CD8-positive, alpha-beta memory T cell (primary cell): ENCODE results near the gene FAM219A. TPM values are rescaled to one million over a fixed set of nuclear protein-coding genes. Genes with fewer than 3 reads are reported as not detected.
A peak's percentile ranks its signal among the peaks of the same experiment; 100 is the strongest.

Source experiments
- CTCF ChIA-PET: fragments of 350-600 bp; sonication (Branson Sonifier 250); formaldehyde crosslinking; loops from one replicate; lab custom pipeline; 2021; ENCODE audit warnings: antibody characterized with exemption; lab: Charles Lee
- POLR2A ChIA-PET: fragments of 350-600 bp; sonication (Branson Sonifier 250); formaldehyde crosslinking; loops from one replicate; lab custom pipeline; 2021; ENCODE audit warnings: antibody characterized with exemption; lab: Charles Lee
- DNase-seq, 5 donors: peaks; one replicate each; pipeline versions ENCODE4 v3.0.0 to v3.0.0-alpha.2; 2020 to 2022; ENCODE audit warnings: mixed read lengths in 1 of 5
- H3K27ac ChIP-seq: one replicate; pipeline ENCODE4 v1.7.0; 2013; ENCODE audit warnings: low read depth, mild to moderate bottlenecking, low read length, moderate library complexity
- H3K27me3 ChIP-seq: 2 replicates; pipeline ENCODE4 v1.7.0; 2013; ENCODE audit warnings: low read length, mild to moderate bottlenecking; ENCODE audit not compliant: insufficient read depth, poor library complexity, severe bottlenecking
- H3K36me3 ChIP-seq: 2 replicates; pipeline ENCODE4 v1.7.0; 2013; ENCODE audit warnings: mild to moderate bottlenecking, low read length, moderate library complexity; ENCODE audit not compliant: insufficient read depth
- H3K4me1 ChIP-seq: 2 replicates; pipeline ENCODE4 v1.7.0; 2013; ENCODE audit warnings: mild to moderate bottlenecking, low read length, moderate library complexity; ENCODE audit not compliant: insufficient read depth
- H3K4me3 ChIP-seq: 2 replicates; pipeline ENCODE4 v1.7.0; 2013; ENCODE audit warnings: mild to moderate bottlenecking, low read length
- H3K9me3 ChIP-seq: 2 replicates; pipeline ENCODE4 v1.7.0; 2013; ENCODE audit warnings: mild to moderate bottlenecking, low read length
- H3K27ac Mint-ChIP-seq, 8 donors: one replicate each; pipeline ENCODE4 v1.8.0; 2020 to 2021; ENCODE audit warnings: mixed read lengths in 8 of 8, mild to moderate bottlenecking in 6 of 8, inconsistent platforms in 3 of 8, moderate library complexity in 3 of 8
- H3K27me3 Mint-ChIP-seq, 2 donors: one replicate each; pipeline ENCODE4 v1.8.0; 2020 to 2021; ENCODE audit warnings: mixed read lengths in 2 of 2, mild to moderate bottlenecking in 1 of 2, moderate library complexity in 1 of 2
- H3K36me3 Mint-ChIP-seq, 3 donors: one replicate each; pipeline ENCODE4 v1.8.0; 2020 to 2021; ENCODE audit warnings: mixed read lengths in 3 of 3, inconsistent platforms in 1 of 3, mild to moderate bottlenecking in 1 of 3
- H3K4me1 Mint-ChIP-seq, 3 donors: one replicate each; pipeline ENCODE4 v1.8.0; 2020 to 2021; ENCODE audit warnings: mixed read lengths in 3 of 3, inconsistent platforms in 1 of 3, mild to moderate bottlenecking in 1 of 3
- H3K4me3 Mint-ChIP-seq, 7 donors: one replicate each; pipeline ENCODE4 v1.8.0; 2020 to 2021; ENCODE audit warnings: mixed read lengths in 7 of 7, mild to moderate bottlenecking in 6 of 7, moderate library complexity in 4 of 7, inconsistent platforms in 2 of 7
- H3K9me3 Mint-ChIP-seq, 5 donors: one replicate each; pipeline ENCODE4 v1.8.0; 2020 to 2022; ENCODE audit warnings: mixed read lengths in 5 of 5, mild to moderate bottlenecking in 3 of 5, moderate library complexity in 2 of 5, inconsistent platforms in 1 of 5
- polyA plus RNA-seq: library from polyadenylated mRNA; unstranded; fragments of 300-500 nt; fragmentation: Illumina TruSeq; gene quantifications from one replicate; pipeline ENCODE4 v1.2.3, GENCODE V29; 2021
- total RNA-seq, 2 experiments: library from RNA; stranded (reverse); gene quantifications; one replicate each; pipeline ENCODE4 v1.2.3, GENCODE V29; 2021

The FAM219A gene
- total and polyA plus RNA-seq, 3 experiments from 2014 or later, result 1.7 to 10.5 (median 9.4) TPM

DNA sequence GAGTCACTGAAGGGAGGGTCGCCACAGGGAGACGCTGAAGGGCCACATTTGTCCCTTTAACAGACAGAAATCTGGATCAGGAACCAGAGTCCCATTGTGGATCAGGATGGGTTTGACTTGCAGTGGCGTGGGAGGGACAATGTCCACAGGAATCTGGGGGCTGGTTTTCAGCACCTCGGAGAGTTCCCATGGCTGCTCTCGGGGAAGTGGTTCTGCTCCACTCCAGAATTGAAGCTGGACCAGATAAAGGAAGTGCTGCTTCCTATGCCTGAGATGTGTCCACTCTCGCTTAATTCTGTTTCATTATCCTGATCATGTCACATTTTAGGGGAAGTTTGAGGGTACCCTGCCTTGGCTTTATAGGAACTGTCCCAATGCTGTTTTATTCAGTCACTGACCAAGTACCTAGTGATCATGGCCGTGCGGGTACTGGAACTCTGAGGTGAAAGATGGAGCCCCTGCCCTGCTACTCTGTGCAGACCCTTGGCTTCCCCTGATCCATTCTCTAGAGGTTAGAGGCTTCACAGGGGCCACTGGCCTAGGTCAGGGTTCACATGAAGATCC, 35.7 kb upstream of the FAM219A start:
- CTCF ChIA-PET, result no interaction called here
- Histone ChIP-seq H3K27ac (no peak overlapping the region), H3K4me1 (no peaks in the 10 kb centered on the region), H3K36me3 (no peaks in the 10 kb centered on the region), H3K4me3 (no peak overlapping the region), H3K9me3 (no peaks in the 10 kb centered on the region), H3K27me3 (no peaks in the 10 kb centered on the region)
- no peaks in the 10 kb centered on the region for H3K4me1 Mint-ChIP-seq
- H3K36me3 Mint-ChIP-seq, result no peaks in the 10 kb centered on the region
- H3K27ac Mint-ChIP-seq, result no peak overlapping the region
- H3K4me3 Mint-ChIP-seq, result no peak overlapping the region
- H3K27me3 Mint-ChIP-seq, result peaks cover 25 to 40% of the 10 kb centered on the region in 2 donors
- POLR2A ChIA-PET, result no interaction called here
- DNase-seq, result peak in 1 of 5 donors; percentile 13
- H3K9me3 Mint-ChIP-seq, result no peaks in the 10 kb centered on the region

DNA sequence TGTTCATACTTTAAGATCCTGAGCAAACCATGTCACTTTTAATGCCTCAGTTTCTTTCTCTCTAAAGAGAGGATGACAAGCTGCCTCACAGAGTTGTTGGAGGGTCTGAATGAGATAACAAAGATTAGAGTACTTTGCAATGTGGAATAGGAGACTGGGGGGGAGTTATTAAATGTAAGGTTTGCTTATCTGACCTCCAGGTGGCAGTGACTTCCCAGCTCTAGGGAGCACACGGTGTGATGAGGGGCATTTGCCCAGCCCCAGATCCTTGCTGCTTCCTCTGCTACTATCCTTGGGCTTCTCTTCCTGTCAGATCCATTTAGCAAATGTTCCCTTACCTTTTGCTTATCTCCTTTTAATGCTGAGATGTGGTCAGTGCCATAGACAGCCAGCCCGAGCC, 33.7 kb upstream of the FAM219A start:
- POLR2A ChIA-PET, result no interaction called here
- Histone ChIP-seq H3K27me3 (no peaks in the 10 kb centered on the region), H3K9me3 (no peaks in the 10 kb centered on the region), H3K36me3 (no peaks in the 10 kb centered on the region), H3K4me3 (no peak overlapping the region), H3K27ac (no peak overlapping the region), H3K4me1 (no peaks in the 10 kb centered on the region)
- peaks cover 33 to 54% of the 10 kb centered on the region in 2 donors for H3K27me3 Mint-ChIP-seq
- no peak overlapping the region for H3K4me3 Mint-ChIP-seq
- H3K4me1 Mint-ChIP-seq, result no peaks in the 10 kb centered on the region
- DNase-seq, result no peak
- no peaks in the 10 kb centered on the region for H3K36me3 Mint-ChIP-seq
- no peaks in the 10 kb centered on the region for H3K9me3 Mint-ChIP-seq
- no peak overlapping the region for H3K27ac Mint-ChIP-seq
- CTCF ChIA-PET, result interaction anchor here (0.5 to 1.4 kb wide), 2 partner anchors 35 to 46 kb away, joined by 3 read pairs; no protein-coding TSS in a partner anchor

DNA sequence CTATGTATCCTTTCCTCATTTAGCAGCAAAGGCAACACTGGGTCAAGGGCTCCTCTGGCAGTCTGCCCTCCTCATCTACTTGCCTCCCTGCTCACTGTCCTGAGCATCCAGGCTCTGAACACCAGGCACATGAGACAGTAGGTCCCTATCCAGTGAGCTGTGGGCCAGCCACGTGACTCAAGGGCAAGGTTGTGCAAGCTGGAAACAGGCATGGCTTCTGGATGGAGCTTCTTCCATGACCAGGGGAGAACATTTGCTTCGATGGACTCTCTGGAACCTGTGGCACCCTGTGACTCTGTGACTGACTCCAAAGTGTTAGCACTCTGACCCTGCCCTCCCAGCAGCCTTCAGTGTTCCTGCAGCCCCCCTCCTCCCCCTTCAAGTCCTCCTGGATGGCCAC, 33.2 kb upstream of the FAM219A start:
- H3K27ac ChIP-seq, result no peak overlapping the region
- Mint-ChIP-seq H3K27me3 (peaks cover 33 to 57% of the 10 kb centered on the region in 2 donors), H3K9me3 (no peaks in the 10 kb centered on the region), H3K4me3 (no peak overlapping the region), H3K36me3 (no peaks in the 10 kb centered on the region), H3K27ac (no peak overlapping the region), H3K4me1 (no peaks in the 10 kb centered on the region)
- ChIA-PET CTCF (interaction anchor here (0.5 to 1.4 kb wide), 2 partner anchors 35 to 47 kb away, joined by 3 read pairs; no protein-coding TSS in a partner anchor), POLR2A (no interaction called here)
- no peak for DNase-seq
- no peak overlapping the region for H3K4me3 ChIP-seq
- H3K9me3 ChIP-seq, result no peaks in the 10 kb centered on the region
- H3K36me3 ChIP-seq, result no peaks in the 10 kb centered on the region
- no peaks in the 10 kb centered on the region for H3K27me3 ChIP-seq
- H3K4me1 ChIP-seq, result no peaks in the 10 kb centered on the region

DNA sequence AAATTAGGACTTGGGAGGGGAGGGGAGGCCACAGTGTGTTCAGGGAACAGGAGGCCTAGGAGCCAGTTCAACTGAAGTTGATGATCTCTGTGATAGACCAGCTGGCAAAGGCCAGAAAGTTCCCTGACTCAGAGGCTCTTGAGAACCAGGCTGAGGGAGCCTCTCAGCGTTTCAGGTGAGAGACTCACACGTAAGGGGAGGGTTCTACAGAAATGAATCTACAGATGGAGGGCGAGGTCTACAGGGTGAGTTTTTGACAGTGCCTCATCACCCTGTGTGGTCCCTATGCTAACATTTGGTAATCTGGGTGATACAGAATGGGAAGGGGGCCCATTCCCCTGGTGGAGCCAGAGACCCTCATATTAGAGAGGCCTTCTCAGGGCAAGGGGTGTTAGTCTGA, 32.4 kb upstream of the FAM219A start:
- Histone ChIP-seq H3K9me3 (no peaks in the 10 kb centered on the region), H3K4me3 (no peak overlapping the region), H3K27me3 (no peaks in the 10 kb centered on the region), H3K36me3 (no peaks in the 10 kb centered on the region), H3K27ac (no peak overlapping the region), H3K4me1 (no peaks in the 10 kb centered on the region)
- H3K27me3 Mint-ChIP-seq, result peaks cover 29 to 59% of the 10 kb centered on the region in 2 donors
- H3K27ac Mint-ChIP-seq, result no peak overlapping the region
- DNase-seq, result no peak
- H3K36me3 Mint-ChIP-seq, result no peaks in the 10 kb centered on the region
- H3K4me3 Mint-ChIP-seq, result no peak overlapping the region
- ChIA-PET POLR2A (no interaction called here), CTCF (interaction anchor here (0.7 to 1.4 kb wide), 3 partner anchors 34 to 101 kb away, joined by 3 to 5 read pairs (median 4); no protein-coding TSS in a partner anchor)
- no peaks in the 10 kb centered on the region for H3K4me1 Mint-ChIP-seq
- H3K9me3 Mint-ChIP-seq, result no peaks in the 10 kb centered on the region

DNA sequence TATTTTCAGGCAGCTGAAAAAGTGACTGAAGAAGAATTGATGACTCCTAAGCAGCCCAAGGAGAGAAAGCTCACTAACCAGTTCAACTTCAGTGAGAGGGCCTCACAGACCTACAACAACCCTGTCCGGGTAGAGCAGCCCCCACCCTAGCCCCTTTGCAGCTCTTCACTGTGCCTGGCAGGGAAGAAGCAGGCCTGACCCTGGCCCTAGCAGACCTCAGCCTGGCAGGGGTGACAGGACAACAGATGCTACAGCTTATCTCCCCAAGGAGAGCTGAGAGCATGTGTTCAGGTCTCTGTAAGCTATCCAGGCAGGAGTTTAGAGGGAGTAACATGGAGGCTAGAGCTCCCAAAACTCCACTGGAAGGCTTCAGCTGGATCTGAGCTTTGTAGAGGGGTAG, 32.0 kb upstream of the FAM219A start:
- Mint-ChIP-seq H3K36me3 (no peaks in the 10 kb centered on the region), H3K27ac (no peak overlapping the region), H3K9me3 (no peaks in the 10 kb centered on the region), H3K27me3 (peaks cover 29 to 59% of the 10 kb centered on the region in 2 donors), H3K4me3 (no peak overlapping the region), H3K4me1 (no peaks in the 10 kb centered on the region)
- Histone ChIP-seq H3K4me1 (no peaks in the 10 kb centered on the region), H3K9me3 (no peaks in the 10 kb centered on the region), H3K36me3 (no peaks in the 10 kb centered on the region), H3K27ac (no peak overlapping the region), H3K27me3 (no peaks in the 10 kb centered on the region), H3K4me3 (no peak overlapping the region)
- ChIA-PET POLR2A (no interaction called here), CTCF (interaction anchor here (0.7 to 1.2 kb wide), 2 partner anchors 87 to 101 kb away, joined by 4 to 5 read pairs; no protein-coding TSS in a partner anchor)
- DNase-seq, result no peak

DNA sequence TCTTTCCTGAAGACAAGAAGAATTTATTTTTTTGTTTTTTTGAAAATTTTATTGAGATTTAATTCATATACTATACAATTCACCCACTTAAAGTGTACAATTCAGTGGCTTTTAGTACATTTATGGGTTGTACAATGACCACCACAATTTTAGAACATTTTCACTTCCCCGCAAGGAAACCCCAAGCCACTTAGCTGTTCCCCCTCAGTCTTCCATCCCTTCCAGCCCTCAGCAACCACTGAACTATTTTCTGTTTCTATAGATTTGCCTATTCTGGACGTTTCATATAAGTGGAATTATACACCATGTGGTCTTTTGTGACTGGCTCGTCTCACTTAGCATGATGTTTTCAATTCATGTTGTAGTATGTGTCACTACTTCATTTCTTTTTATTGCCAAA, 28.2 kb upstream of the FAM219A start:
- no peak overlapping the region for H3K27ac ChIP-seq
- POLR2A ChIA-PET, result no interaction called here
- peaks cover 18 to 39% of the 10 kb centered on the region in 2 donors for H3K27me3 Mint-ChIP-seq
- CTCF ChIA-PET, result no interaction called here
- no peaks in the 10 kb centered on the region for H3K4me1 ChIP-seq
- no peaks in the 10 kb centered on the region for H3K36me3 ChIP-seq
- no peak overlapping the region for H3K27ac Mint-ChIP-seq
- no peaks in the 10 kb centered on the region for H3K9me3 ChIP-seq
- no peaks in the 10 kb centered on the region for H3K9me3 Mint-ChIP-seq
- H3K4me3 ChIP-seq, result no peak overlapping the region
- H3K4me1 Mint-ChIP-seq, result no peaks in the 10 kb centered on the region
- no peak overlapping the region for H3K4me3 Mint-ChIP-seq
- H3K27me3 ChIP-seq, result no peaks in the 10 kb centered on the region
- no peak for DNase-seq
- H3K36me3 Mint-ChIP-seq, result no peaks in the 10 kb centered on the region

DNA sequence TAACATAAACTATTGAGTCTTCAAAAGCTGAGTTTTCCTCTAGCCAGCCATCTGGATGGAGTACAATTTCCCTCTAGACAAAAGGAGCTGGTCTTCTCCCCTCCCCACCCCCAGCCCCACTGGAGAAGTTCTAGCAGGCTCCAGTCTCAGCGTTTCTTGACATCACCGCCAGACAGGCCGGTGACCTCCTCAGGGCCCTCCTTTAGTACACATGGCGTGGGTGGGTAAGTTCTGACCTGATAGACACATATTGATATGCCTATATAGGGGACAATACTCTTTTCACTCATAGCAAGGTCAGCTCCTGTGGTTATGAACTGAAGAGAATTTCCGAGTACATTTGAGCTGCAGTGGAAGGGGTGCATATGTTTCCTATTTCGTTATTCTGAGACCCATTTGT, 27.5 kb upstream of the FAM219A start:
- Mint-ChIP-seq H3K4me3 (no peak overlapping the region), H3K27ac (no peak overlapping the region), H3K4me1 (no peaks in the 10 kb centered on the region), H3K36me3 (no peaks in the 10 kb centered on the region), H3K9me3 (no peaks in the 10 kb centered on the region), H3K27me3 (peaks cover 16 to 36% of the 10 kb centered on the region in 2 donors)
- Histone ChIP-seq H3K4me1 (no peaks in the 10 kb centered on the region), H3K4me3 (no peak overlapping the region), H3K27ac (no peak overlapping the region), H3K27me3 (no peaks in the 10 kb centered on the region), H3K36me3 (no peaks in the 10 kb centered on the region), H3K9me3 (no peaks in the 10 kb centered on the region)
- POLR2A ChIA-PET, result no interaction called here
- CTCF ChIA-PET, result no interaction called here
- DNase-seq, result no peak

DNA sequence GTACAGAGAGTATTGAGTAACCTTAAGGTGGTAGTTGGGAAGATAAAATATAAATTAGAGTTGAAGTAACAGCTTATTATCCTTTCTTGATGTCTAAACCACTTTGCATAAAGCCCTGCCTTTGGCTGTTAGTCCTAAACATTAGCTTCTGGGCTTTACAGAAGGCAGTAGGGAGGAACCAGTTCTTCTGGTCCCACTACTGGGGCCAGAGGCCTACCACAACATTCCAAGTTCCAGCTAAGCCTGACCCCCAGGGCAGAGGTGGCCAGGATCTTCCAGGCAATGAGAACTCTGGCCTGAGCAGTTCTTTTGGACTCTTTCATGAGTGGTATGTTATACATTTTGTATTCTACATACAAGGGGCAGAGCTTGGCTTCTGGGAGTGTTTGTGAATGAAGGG, 26.3 kb upstream of the FAM219A start:
- Mint-ChIP-seq H3K4me3 (no peak overlapping the region), H3K27ac (no peak overlapping the region), H3K9me3 (no peaks in the 10 kb centered on the region), H3K36me3 (no peaks in the 10 kb centered on the region), H3K4me1 (no peaks in the 10 kb centered on the region), H3K27me3 (peaks cover 14 to 31% of the 10 kb centered on the region in 2 donors)
- no peak for DNase-seq
- Histone ChIP-seq H3K9me3 (no peaks in the 10 kb centered on the region), H3K27ac (no peak overlapping the region), H3K4me1 (no peaks in the 10 kb centered on the region), H3K4me3 (no peak overlapping the region), H3K27me3 (no peaks in the 10 kb centered on the region), H3K36me3 (no peaks in the 10 kb centered on the region)
- POLR2A ChIA-PET, result no interaction called here
- CTCF ChIA-PET, result interaction anchor here (1.5 kb wide), 1 partner anchor 81 kb away, joined by 4 read pairs; no protein-coding TSS in a partner anchor
